H1 (cell line): ENCODE results near the gene H2AZ2. TPM values are rescaled to one million over a fixed set of nuclear protein-coding genes. Genes with fewer than 3 reads are reported as not detected.

ENCODE experiments used
- CTCF ChIA-PET: fragments of 300-600 bp; sonication (Branson Sonifier 250); formaldehyde crosslinking; loops from one replicate; lab custom pipeline; 2021; ENCODE audit not compliant: partially characterized antibody; lab: Charles Lee
- POLR2A ChIA-PET: fragments of 300-600 bp; sonication (Branson Sonifier 250); formaldehyde crosslinking; loops from one replicate; lab custom pipeline; 2021; ENCODE audit warnings: inconsistent platforms; ENCODE audit not compliant: partially characterized antibody; lab: Charles Lee
- DNase-seq, 2 experiments: peaks; one replicate each; pipeline versions ENCODE4 v3.0.0 to v3.0.0-alpha.2; 2010 to 2022; ENCODE audit warnings: low spot score in 2 of 2, low read depth in 1 of 2, mixed read lengths in 1 of 2
- FAIRE-seq: peaks from 2 replicates; lab custom pipeline; 2011; peaks lifted over from hg19 to GRCh38; lab: Jason Lieb, UNC
- H2AFZ ChIP-seq: 2 replicates; pipeline ENCODE4 v1.8.1; 2012; ENCODE audit warnings: low read length, inconsistent platforms
- H2AK5ac ChIP-seq: 2 replicates; pipeline ENCODE4 v1.6.1; 2013; ENCODE audit warnings: low read depth, low read length
- H2BK120ac ChIP-seq: replicated peaks from 2 replicates; pipeline ENCODE3; 2013; ENCODE audit warnings: low read depth, low read length, inconsistent platforms
- H2BK12ac ChIP-seq: 2 replicates; pipeline ENCODE4 v1.6.1; 2013; ENCODE audit warnings: low read depth, low read length
- H2BK15ac ChIP-seq: 2 replicates; pipeline ENCODE4 v1.6.1; 2013; ENCODE audit warnings: low read length
- H2BK20ac ChIP-seq: 2 replicates; pipeline ENCODE4 v1.6.1; 2013; ENCODE audit warnings: low read length
- H2BK5ac ChIP-seq: 2 replicates; pipeline ENCODE4 v1.6.1; 2013; ENCODE audit warnings: low read depth, low read length
- H3K14ac ChIP-seq: 2 replicates; pipeline ENCODE4 v1.6.1; 2013; ENCODE audit warnings: inconsistent platforms; ENCODE audit not compliant: insufficient read length
- H3K18ac ChIP-seq: 2 replicates; pipeline ENCODE4 v1.6.1; 2013; ENCODE audit warnings: low read length; ENCODE audit errors: extremely low read depth
- H3K23ac ChIP-seq: 2 replicates; pipeline ENCODE4 v1.6.1; 2013; ENCODE audit warnings: inconsistent platforms; ENCODE audit not compliant: insufficient read length
- H3K23me2 ChIP-seq: 2 replicates; pipeline ENCODE4 v1.6.1; 2013; ENCODE audit warnings: low read depth, low read length
- H3K27ac ChIP-seq: 2 replicates; pipeline ENCODE4 v1.6.1; 2011; ENCODE audit warnings: low read depth, low read length, inconsistent platforms
- H3K27me3 ChIP-seq, 4 experiments: replicated peaks in 1 of 4; 1 replicate in 1 of 4; 2 replicates in 3 of 4; pipeline versions ENCODE4 v1.6.1 to v1.8.1; 2011 to 2013; ENCODE audit warnings: low read length in 3 of 4, mild to moderate bottlenecking in 3 of 4, inconsistent platforms in 2 of 4, mixed read lengths in 2 of 4, moderate library complexity in 1 of 4; ENCODE audit not compliant: control insufficient read depth in 3 of 4, insufficient read depth in 3 of 4; ENCODE audit errors: extremely low read depth in 1 of 4
- H3K36me3 ChIP-seq, 4 experiments: 2 replicates each; pipeline versions ENCODE4 v1.6.1 to v1.8.1; 2011 to 2013; ENCODE audit warnings: mild to moderate bottlenecking in 4 of 4, low read length in 3 of 4, moderate library complexity in 2 of 4, control low read depth in 1 of 4, inconsistent platforms in 1 of 4; ENCODE audit not compliant: insufficient read depth in 4 of 4, control insufficient read depth in 2 of 4
- H3K4ac ChIP-seq: replicated peaks from 2 replicates; pipeline ENCODE3; 2013; ENCODE audit warnings: low read length, low read depth, mixed read lengths, inconsistent platforms; ENCODE audit not compliant: insufficient read length
- H3K4me1 ChIP-seq, 4 experiments: replicated peaks in 1 of 4; 1 replicate in 1 of 4; 2 replicates in 3 of 4; pipeline versions ENCODE4 v1.6.1 to v1.8.1; 2011 to 2013; ENCODE audit warnings: low read length in 3 of 4, inconsistent platforms in 2 of 4, mixed read lengths in 1 of 4; ENCODE audit not compliant: insufficient read depth in 4 of 4, control insufficient read depth in 3 of 4
- H3K4me2 ChIP-seq, 2 experiments: 2 replicates each; pipeline versions ENCODE4 v1.6.1 to v1.8.1; 2011 to 2013; ENCODE audit warnings: low read depth in 2 of 2, low read length in 2 of 2, control low read depth in 1 of 2, inconsistent platforms in 1 of 2, mild to moderate bottlenecking in 1 of 2; ENCODE audit not compliant: insufficient read depth in 1 of 2
- H3K4me3 ChIP-seq, 4 experiments: fragments of 200-600, 300-600 bp in 1 of 4; sonication (generic), shearing (Covaris generic), sonication (Bioruptor Twin) in 1 of 4; 2 replicates each; pipeline versions ENCODE4 v1.5.1 to v1.8.1; 2011 to 2016; ENCODE audit warnings: low read length in 4 of 4, low read depth in 3 of 4, control low read depth in 2 of 4, inconsistent platforms in 2 of 4, mild to moderate bottlenecking in 2 of 4, mixed read lengths in 1 of 4, moderate library complexity in 1 of 4; ENCODE audit not compliant: insufficient read depth in 2 of 4; ENCODE audit errors: extremely low read depth in 1 of 4
- H3K56ac ChIP-seq: replicated peaks from 2 replicates; pipeline ENCODE3; 2013; ENCODE audit warnings: low read depth, mild to moderate bottlenecking, mixed read lengths, low read length, inconsistent platforms; ENCODE audit not compliant: insufficient read length
- H3K79me1 ChIP-seq: 2 replicates; pipeline ENCODE4 v1.6.1; 2013; ENCODE audit warnings: low read depth, low read length, control low read depth
- H3K79me2 ChIP-seq, 2 experiments: 2 replicates each; pipeline versions ENCODE4 v1.6.1 to v1.8.1; 2012 to 2013; ENCODE audit warnings: low read length in 2 of 2, mild to moderate bottlenecking in 2 of 2, inconsistent platforms in 1 of 2; ENCODE audit not compliant: insufficient read depth in 2 of 2, control insufficient read depth in 1 of 2
- H3K9ac ChIP-seq, 4 experiments: replicated peaks in 1 of 4; 1 replicate in 1 of 4; 2 replicates in 3 of 4; pipeline versions ENCODE4 v1.6.1 to v1.8.1; 2011 to 2013; ENCODE audit warnings: low read depth in 3 of 4, low read length in 3 of 4, control low read depth in 2 of 4, mild to moderate bottlenecking in 2 of 4, moderate library complexity in 2 of 4, inconsistent platforms in 1 of 4; ENCODE audit errors: extremely low read depth in 1 of 4
- H3K9me3 ChIP-seq, 2 experiments: 2 replicates each; pipeline versions ENCODE4 v1.6.1 to v1.8.1; 2012 to 2013; ENCODE audit warnings: mild to moderate bottlenecking in 2 of 2, moderate library complexity in 2 of 2, control low read depth in 1 of 2, inconsistent platforms in 1 of 2, low read depth in 1 of 2, low read length in 1 of 2, mixed read lengths in 1 of 2; ENCODE audit not compliant: insufficient read depth in 2 of 2
- H4K20me1 ChIP-seq, 2 experiments: replicated peaks in 1 of 2; 2 replicates each; pipeline versions ENCODE3 to v1.8.1; 2011 to 2013; ENCODE audit warnings: inconsistent platforms in 2 of 2, low read length in 2 of 2, mild to moderate bottlenecking in 1 of 2; ENCODE audit not compliant: insufficient read depth in 2 of 2, control insufficient read depth in 1 of 2
- H4K5ac ChIP-seq: 2 replicates; pipeline ENCODE4 v1.6.1; 2013; ENCODE audit warnings: low read length, low read depth, mixed read lengths, inconsistent platforms; ENCODE audit not compliant: insufficient read length
- H4K8ac ChIP-seq: 2 replicates; pipeline ENCODE4 v1.8.0; 2013; ENCODE audit warnings: mild to moderate bottlenecking, moderate library complexity, low read length, inconsistent platforms; ENCODE audit not compliant: insufficient read depth; ENCODE audit errors: extremely low read depth
- H4K91ac ChIP-seq: replicated peaks from 2 replicates; pipeline ENCODE3; 2013; ENCODE audit warnings: low read length, mixed read lengths, inconsistent platforms; ENCODE audit not compliant: insufficient read length
- ASH2L ChIP-seq: fragments of 200-600, 300-600 bp; sonication (generic); IDR thresholded peaks from one replicate; pipeline ENCODE4 v1.7.1; 2017; ENCODE audit warnings: low read length
- CBX8 ChIP-seq: fragments of 300-800, 300-1000 bp; sonication (generic); IDR thresholded peaks from 2 replicates; pipeline ENCODE4 v1.7.1; 2016; ENCODE audit warnings: low read depth, low read length, borderline replicate concordance
- CEBPB ChIP-seq: IDR thresholded peaks from 2 replicates; pipeline ENCODE4 v1.6.1; 2012; ENCODE audit warnings: low read depth, low read length
- FOSL1 ChIP-seq: IDR thresholded peaks from 2 replicates; pipeline ENCODE4 v1.6.1; 2011; ENCODE audit warnings: mild to moderate bottlenecking, low read depth, low read length, moderate library complexity; ENCODE audit not compliant: insufficient read depth
- JUN ChIP-seq: IDR thresholded peaks from 2 replicates; pipeline ENCODE4 v1.6.1; 2011; ENCODE audit warnings: low read depth, mild to moderate bottlenecking, improper control_type of control experiment, low read length
- RAD21 ChIP-seq, 2 experiments: IDR thresholded peaks in 1 of 2; conservative IDR thresholded peaks in 1 of 2; 2 replicates each; pipeline ENCODE4 v1.6.1; 2011; ENCODE audit warnings: low read depth in 2 of 2, low read length in 2 of 2, improper control_type of control experiment in 1 of 2, inconsistent platforms in 1 of 2, mild to moderate bottlenecking in 1 of 2, moderate library complexity in 1 of 2
- RNF2 ChIP-seq: fragments of 200-900, 300-1000 bp; sonication (generic); IDR thresholded peaks from 2 replicates; pipeline ENCODE4 v1.7.1; 2016; ENCODE audit warnings: borderline replicate concordance, low read depth, mild to moderate bottlenecking, antibody characterized with exemption, low read length; ENCODE audit not compliant: poor library complexity, severe bottlenecking; ENCODE audit errors: missing control alignments
- RXRA ChIP-seq: IDR thresholded peaks from 2 replicates; pipeline ENCODE4 v1.6.1; 2011; ENCODE audit warnings: low read depth, mild to moderate bottlenecking, low read length, moderate library complexity; ENCODE audit not compliant: insufficient read depth
- SP1 ChIP-seq: IDR thresholded peaks from 2 replicates; pipeline ENCODE4 v1.6.1; 2011; ENCODE audit warnings: low read depth, low read length
- SUZ12 ChIP-seq: fragments of 200-600 bp; sonication (generic); IDR thresholded peaks from 2 replicates; pipeline ENCODE4 v1.6.1; 2012; ENCODE audit warnings: mild to moderate bottlenecking, inconsistent platforms, low read length, moderate library complexity, mixed read lengths
- WGBS, 2 experiments: shearing (Covaris generic) in 1 of 2; methylation state at CpG; one replicate each; pipeline versions ENCODE4 v1.1.6 to v1.1.7; 2013 to 2015; ENCODE audit warnings: low lambda C conversion rate in 2 of 2, mixed read lengths in 2 of 2, inconsistent platforms in 1 of 2, low coverage in 1 of 2, missing lambda C conversion rate in 1 of 2; ENCODE audit not compliant: insufficient replicate concordance in 2 of 2, insufficient coverage in 1 of 2, insufficient read length in 1 of 2; ENCODE audit errors: extremely low coverage in 1 of 2, missing lambda C conversion rate in 1 of 2; 5-methylcytosine and 5-hydroxymethylcytosine counted together
- polyA plus RNA-seq, 7 experiments: library from polyadenylated mRNA; depleted of rRNA in 3 of 7; stranded (reverse) in 5 of 7; unstranded in 2 of 7; fragments of >200 nt in 5 of 7; fragments of 200-250 nt in 2 of 7; gene quantifications; 1 replicate in 5 of 7; 2 replicates in 1 of 7; 4 replicates in 1 of 7; pipeline versions ENCODE4 v1.2.1 to v1.2.3, GENCODE V29; 2011 to 2013; ENCODE audit warnings: missing spikeins in 2 of 7, mixed read lengths in 2 of 7
- total RNA-seq: library from RNA; stranded (reverse); fragmentation: NEBNext Ultra II Directional; extraction: Animal tissue kit (Norgen Biotek cat#: 25700); gene quantifications from 2 replicates; pipeline ENCODE4 v1.2.1, GENCODE V29; 2021
- TF ChIP-seq, protein P1 (sequence below): IDR thresholded peaks from 2 replicates; pipeline ENCODE4 v1.6.1; 2012; ENCODE audit warnings: low read length, inconsistent platforms

H2AZ2 gene
- total and polyA plus RNA-seq, 2 of the 8 experiments (the other 6 are each of a cell fraction or from before 2014, with no cell fraction given) = 168 to 187 TPM

DNA sequence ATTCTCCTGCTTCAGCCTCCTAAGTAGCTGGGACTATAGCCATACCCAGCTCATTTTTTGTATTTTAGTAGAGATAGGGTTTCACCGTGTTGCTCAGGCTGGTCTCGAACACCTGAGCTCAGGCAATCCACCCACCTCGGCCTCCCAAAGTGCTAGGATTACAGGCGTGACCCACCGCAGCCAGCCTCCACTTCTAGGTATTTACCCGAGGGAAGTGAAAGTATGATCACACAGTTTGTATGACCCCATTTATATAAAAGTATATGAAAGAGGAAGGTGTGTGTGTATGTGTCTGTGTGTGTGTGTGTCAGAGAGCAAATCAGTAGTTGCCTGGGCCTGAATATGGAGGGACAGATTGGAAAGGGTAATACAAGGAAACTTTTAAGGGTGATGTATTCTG, 39.4 kb upstream of the H2AZ2 start:
- FAIRE-seq = no peak
- TF ChIP-seq, protein P1, sequence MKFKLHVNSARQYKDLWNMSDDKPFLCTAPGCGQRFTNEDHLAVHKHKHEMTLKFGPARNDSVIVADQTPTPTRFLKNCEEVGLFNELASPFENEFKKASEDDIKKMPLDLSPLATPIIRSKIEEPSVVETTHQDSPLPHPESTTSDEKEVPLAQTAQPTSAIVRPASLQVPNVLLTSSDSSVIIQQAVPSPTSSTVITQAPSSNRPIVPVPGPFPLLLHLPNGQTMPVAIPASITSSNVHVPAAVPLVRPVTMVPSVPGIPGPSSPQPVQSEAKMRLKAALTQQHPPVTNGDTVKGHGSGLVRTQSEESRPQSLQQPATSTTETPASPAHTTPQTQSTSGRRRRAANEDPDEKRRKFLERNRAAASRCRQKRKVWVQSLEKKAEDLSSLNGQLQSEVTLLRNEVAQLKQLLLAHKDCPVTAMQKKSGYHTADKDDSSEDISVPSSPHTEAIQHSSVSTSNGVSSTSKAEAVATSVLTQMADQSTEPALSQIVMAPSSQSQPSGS = no peak
- no peak for TF ChIP-seq FOSL1
- no peak for TF ChIP-seq JUN
- TF ChIP-seq CBX8 = no peak
- no peak for TF ChIP-seq SUZ12
- TF ChIP-seq RXRA = no peak
- no peak for TF ChIP-seq CEBPB
- TF ChIP-seq RNF2 = no peak
- TF ChIP-seq SP1 = no peak
- TF ChIP-seq ASH2L = no peak
- TF ChIP-seq RAD21 (IDR thresholded peaks at IDR 0.05 in 1 of 2, conservative IDR thresholded peaks at IDR 0.05 in 1 of 2; ENCODE audit: low read depth in 2 of 2, low read length in 2 of 2) = no peak

More for the DNA sequence above, 39.4 kb upstream of the H2AZ2 start:
- Histone ChIP-seq H2BK12ac (no peak overlapping the region), H2BK20ac (no peak overlapping the region), H4K91ac (no peak overlapping the region), H3K79me1 (peaks cover 9% of the 10 kb centered on the region; the same call in 1 of the 2 replicates), H3K23me2 (peaks cover 5% of the 10 kb centered on the region; the same call in 1 of the 2 replicates), H4K20me1 (peaks cover 2 to 9% of the 10 kb centered on the region in 2 experiments), H3K36me3 (peaks cover 0 to 13% (median 0%) of the 10 kb centered on the region in 4 experiments; a peak in 3 of 8 replicates), H3K9ac (no peak overlapping the region), H3K4ac (no peak overlapping the region), H3K56ac (no peak overlapping the region), H3K27ac (no peak overlapping the region), H2BK120ac (no peak overlapping the region), H2AFZ (no peak overlapping the region), H3K27me3 (no peaks in the 10 kb centered on the region), H4K8ac (no peak overlapping the region), H3K4me1 (peaks cover 1 to 11% (median 5%) of the 10 kb centered on the region in 4 experiments; a peak in 5 of 7 replicates), H3K79me2 (peaks cover 15 to 24% of the 10 kb centered on the region in 2 experiments), H3K14ac (no peak overlapping the region), H4K5ac (no peak overlapping the region), H3K4me3 (no peak overlapping the region), H3K4me2 (no peak overlapping the region), H3K18ac (no peak overlapping the region), H2BK5ac (no peak overlapping the region), H3K9me3 (no peaks in the 10 kb centered on the region), H2AK5ac (no peak overlapping the region), H2BK15ac (no peak overlapping the region), H3K23ac (no peak overlapping the region)
- DNase-seq = no peak
- ChIA-PET POLR2A (no interaction called here), CTCF (interaction anchor here (0.7 to 0.9 kb wide), 2 partner anchors 9 to 32 kb away, joined by 3 to 5 read pairs; no protein-coding TSS in a partner anchor)
- 83% methylated on average over 6 of the region's 6 CpGs; no CpG with 5 or more reads in 1 of the 2 experiments for WGBS, 2 experiments
